KMS-11 (cell line): Measurements from ENCODE around the gene WAC.
"Not testable (repeated sequence)": the region's sequence is repeated elsewhere in the genome, so short reads cannot be mapped to it uniquely, and the experiment has no call there.

Source experiments
- H2AFZ ChIP-seq: fragments of 200-600 bp; sonication (generic); 2 replicates; pipeline ENCODE4 v1.6.1; 2016; ENCODE audit warnings: antibody characterized with exemption, mixed run types, low read depth
- H3K27ac ChIP-seq: fragments of 200-600 bp; sonication (generic); 2 replicates; pipeline ENCODE4 v1.6.1; 2016; ENCODE audit warnings: mild to moderate bottlenecking, mixed run types
- H3K27me3 ChIP-seq: fragments of 200-600 bp; sonication (generic); 2 replicates; pipeline ENCODE4 v1.6.1; 2017; ENCODE audit warnings: mild to moderate bottlenecking, low read depth, mixed run types, moderate library complexity; ENCODE audit not compliant: insufficient read depth
- H3K36me3 ChIP-seq: fragments of 200-600 bp; sonication (generic); 2 replicates; pipeline ENCODE4 v1.6.1; 2017; ENCODE audit warnings: mild to moderate bottlenecking, mixed run types; ENCODE audit not compliant: insufficient read depth
- H3K4me1 ChIP-seq: fragments of 200-600 bp; sonication (generic); 2 replicates; pipeline ENCODE4 v1.6.1; 2016; ENCODE audit warnings: mild to moderate bottlenecking, low read depth, mixed run types; ENCODE audit not compliant: poor library complexity, severe bottlenecking
- H3K4me2 ChIP-seq: fragments of 200-600 bp; sonication (generic); 2 replicates; pipeline ENCODE4 v1.7.0; 2016; ENCODE audit warnings: mild to moderate bottlenecking, mixed run types
- H3K4me3 ChIP-seq: fragments of 200-600 bp; sonication (generic); IDR thresholded peaks from 2 replicates; pipeline ENCODE4 v1.6.1; 2017; ENCODE audit warnings: low read depth, low read length, mixed read lengths; ENCODE audit not compliant: insufficient read depth
- H3K79me2 ChIP-seq: fragments of 200-600 bp; sonication (generic); 2 replicates; pipeline ENCODE4 v1.6.1; 2016; ENCODE audit warnings: low read depth, mixed run types; ENCODE audit not compliant: insufficient read depth
- H3K9ac ChIP-seq: fragments of 200-600 bp; sonication (generic); 2 replicates; pipeline ENCODE4 v1.6.1; 2016; ENCODE audit warnings: mild to moderate bottlenecking, mixed run types
- H4K20me1 ChIP-seq: fragments of 200-600 bp; sonication (generic); 2 replicates; pipeline ENCODE4 v1.6.1; 2016; ENCODE audit warnings: mild to moderate bottlenecking, mixed run types; ENCODE audit not compliant: insufficient read depth
- TF ChIP-seq, protein P1 (sequence below): fragments of 200-600 bp; sonication (generic); conservative IDR thresholded peaks from 2 replicates; pipeline ENCODE4 v1.6.1; 2017; ENCODE audit warnings: low read depth, mild to moderate bottlenecking, antibody characterized with exemption, low read length, moderate library complexity, mixed read lengths

WAC gene

DNA sequence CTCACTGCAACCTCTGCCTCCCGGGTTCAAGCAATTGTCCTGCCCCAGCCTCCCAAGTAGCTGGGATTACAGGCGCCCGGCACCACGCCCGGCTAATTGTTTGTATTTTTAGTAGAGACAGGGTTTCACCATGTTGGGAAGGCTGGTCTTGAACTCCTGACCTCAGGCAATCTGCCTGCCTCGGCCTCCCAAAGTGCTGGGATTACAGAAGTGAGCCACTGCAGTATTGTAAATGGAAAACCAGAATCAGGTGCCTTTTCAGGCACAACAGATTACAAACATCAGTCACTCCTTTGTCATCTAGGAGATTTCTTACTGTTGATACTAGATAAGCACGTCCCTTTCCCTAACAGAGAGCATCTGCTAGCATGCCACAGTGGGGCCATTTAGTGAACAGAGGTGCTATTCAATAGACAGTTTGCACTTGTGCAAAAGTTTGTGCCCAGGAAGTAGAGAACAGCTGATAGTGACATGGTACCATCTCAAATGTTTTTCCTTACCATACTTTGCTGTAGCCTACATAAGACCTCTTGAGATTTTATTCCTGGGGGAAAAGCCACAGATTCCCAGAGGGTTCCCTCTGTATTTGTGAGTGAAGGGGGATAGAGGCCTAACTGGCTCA lies 24.5 kb upstream of the WAC start:
- no peaks in the 10 kb centered on the region for H3K27me3 ChIP-seq
- H3K4me2 ChIP-seq = no peak overlapping the region
- no peaks in the 10 kb centered on the region for H3K36me3 ChIP-seq
- H2AFZ ChIP-seq = no peak overlapping the region
- no peaks in the 10 kb centered on the region for H4K20me1 ChIP-seq
- no peak overlapping the region for H3K9ac ChIP-seq
- no peak overlapping the region for H3K4me3 ChIP-seq
- TF ChIP-seq, protein P1, sequence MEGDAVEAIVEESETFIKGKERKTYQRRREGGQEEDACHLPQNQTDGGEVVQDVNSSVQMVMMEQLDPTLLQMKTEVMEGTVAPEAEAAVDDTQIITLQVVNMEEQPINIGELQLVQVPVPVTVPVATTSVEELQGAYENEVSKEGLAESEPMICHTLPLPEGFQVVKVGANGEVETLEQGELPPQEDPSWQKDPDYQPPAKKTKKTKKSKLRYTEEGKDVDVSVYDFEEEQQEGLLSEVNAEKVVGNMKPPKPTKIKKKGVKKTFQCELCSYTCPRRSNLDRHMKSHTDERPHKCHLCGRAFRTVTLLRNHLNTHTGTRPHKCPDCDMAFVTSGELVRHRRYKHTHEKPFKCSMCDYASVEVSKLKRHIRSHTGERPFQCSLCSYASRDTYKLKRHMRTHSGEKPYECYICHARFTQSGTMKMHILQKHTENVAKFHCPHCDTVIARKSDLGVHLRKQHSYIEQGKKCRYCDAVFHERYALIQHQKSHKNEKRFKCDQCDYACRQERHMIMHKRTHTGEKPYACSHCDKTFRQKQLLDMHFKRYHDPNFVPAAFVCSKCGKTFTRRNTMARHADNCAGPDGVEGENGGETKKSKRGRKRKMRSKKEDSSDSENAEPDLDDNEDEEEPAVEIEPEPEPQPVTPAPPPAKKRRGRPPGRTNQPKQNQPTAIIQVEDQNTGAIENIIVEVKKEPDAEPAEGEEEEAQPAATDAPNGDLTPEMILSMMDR = no peak
- H3K79me2 ChIP-seq = no peaks in the 10 kb centered on the region
- H3K4me1 ChIP-seq = peaks cover 9% of the 10 kb centered on the region
- H3K27ac ChIP-seq = no peak overlapping the region

DNA sequence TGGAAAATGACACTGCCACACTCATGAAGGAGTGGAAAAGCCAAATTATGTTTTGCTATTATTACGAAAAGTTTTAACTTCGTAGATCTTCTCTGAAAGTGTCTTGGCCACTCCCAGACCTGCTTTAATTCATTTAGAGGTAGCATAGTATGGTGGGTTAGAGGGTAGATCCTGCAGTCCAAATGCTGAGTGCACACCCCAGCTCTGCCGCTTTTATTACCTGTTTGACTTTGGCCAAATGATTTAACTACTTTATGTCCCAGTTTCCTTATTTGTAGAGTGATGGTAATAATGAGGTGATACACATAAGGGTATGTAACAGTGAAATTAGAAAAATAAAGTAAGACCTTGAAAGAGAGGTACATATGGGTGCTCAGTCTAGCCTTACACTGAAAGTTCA lies 23.6 kb upstream of the WAC start:
- H3K36me3 ChIP-seq = no peaks in the 10 kb centered on the region
- no peak overlapping the region for H3K9ac ChIP-seq
- H3K4me3 ChIP-seq = no peak overlapping the region
- no peaks in the 10 kb centered on the region for H3K79me2 ChIP-seq
- TF ChIP-seq, protein P1 = no peak
- no peaks in the 10 kb centered on the region for H4K20me1 ChIP-seq
- no peak overlapping the region for H3K27ac ChIP-seq
- peaks cover 9% of the 10 kb centered on the region for H3K4me1 ChIP-seq
- H2AFZ ChIP-seq = no peak overlapping the region
- H3K4me2 ChIP-seq = no peak overlapping the region
- H3K27me3 ChIP-seq = no peaks in the 10 kb centered on the region

DNA sequence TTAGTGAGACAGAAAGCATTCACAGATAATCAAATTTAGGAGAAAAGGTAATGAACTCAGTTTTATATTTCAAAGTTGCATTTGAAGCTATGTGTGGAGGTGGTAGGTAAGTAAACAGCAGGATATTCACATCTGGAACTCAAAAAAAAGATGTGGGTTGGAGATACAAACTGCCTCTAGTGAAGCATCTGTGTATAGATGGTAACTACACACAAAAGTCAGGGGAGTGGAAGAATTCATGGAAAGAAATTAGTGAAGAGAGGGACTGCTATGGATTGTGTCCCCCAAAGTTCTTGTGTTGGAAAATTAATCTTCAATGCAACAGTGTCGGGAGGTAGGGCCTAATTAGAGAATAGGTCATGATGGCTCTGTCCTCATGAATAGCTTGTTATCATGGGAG lies 18.3 kb upstream of the WAC start:
- Histone ChIP-seq H3K4me1 (no peaks in the 10 kb centered on the region), H3K79me2 (no peaks in the 10 kb centered on the region), H4K20me1 (no peaks in the 10 kb centered on the region), H3K4me3 (no peak overlapping the region), H3K27ac (no peak overlapping the region), H2AFZ (no peak overlapping the region), H3K27me3 (no peaks in the 10 kb centered on the region), H3K4me2 (no peak overlapping the region), H3K36me3 (no peaks in the 10 kb centered on the region), H3K9ac (no peak overlapping the region)
- TF ChIP-seq, protein P1 = no peak

DNA sequence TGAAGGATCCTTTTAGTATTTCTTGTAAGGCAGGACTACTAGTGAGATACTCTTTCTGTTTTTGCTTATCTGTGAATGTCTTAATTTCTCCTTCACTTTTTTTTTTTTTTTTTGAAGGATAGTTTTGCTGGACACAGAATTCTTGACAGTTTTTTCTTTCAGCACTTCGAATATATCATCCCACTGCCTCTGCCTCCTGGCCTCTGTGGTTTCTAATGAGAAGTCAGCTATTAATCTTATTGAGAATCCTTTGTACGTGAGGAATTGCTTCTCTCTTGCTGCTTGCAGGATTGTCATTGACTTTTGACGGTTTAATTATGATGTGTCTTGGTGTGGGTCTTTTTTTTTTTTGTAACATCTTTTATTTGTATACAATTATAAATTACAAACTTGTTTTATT lies 12.6 kb upstream of the WAC start:
- Histone ChIP-seq H3K4me2 (no peak overlapping the region), H3K36me3 (peaks cover 6% of the 10 kb centered on the region; the same call in 1 of the 2 replicates), H3K79me2 (no peaks in the 10 kb centered on the region), H2AFZ (no peak overlapping the region), H3K27ac (no peak overlapping the region), H3K4me3 (no peak overlapping the region), H3K27me3 (no peaks in the 10 kb centered on the region), H3K4me1 (no peaks in the 10 kb centered on the region), H3K9ac (no peak overlapping the region), H4K20me1 (no peaks in the 10 kb centered on the region)
- TF ChIP-seq, protein P1 = no peak

DNA sequence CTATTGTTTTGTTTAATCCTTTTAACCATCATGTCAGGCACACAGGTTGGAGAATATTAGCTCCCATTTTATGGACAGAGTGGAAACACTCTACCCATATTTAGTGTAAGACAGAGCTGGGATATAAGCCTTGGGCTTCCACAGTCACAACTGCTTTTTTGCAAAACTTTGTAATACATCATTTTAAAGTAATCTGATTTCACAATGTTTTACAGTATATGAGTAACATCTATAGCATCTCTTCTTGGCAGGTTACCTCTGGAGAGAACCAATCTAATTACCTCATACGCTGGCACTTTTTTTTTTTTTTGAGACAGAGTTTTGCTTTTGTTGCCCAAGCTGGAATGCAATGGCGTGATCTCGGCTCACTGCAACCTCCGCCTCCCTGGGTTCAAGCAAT lies 12.1 kb upstream of the WAC start:
- not testable (repeated sequence) for H4K20me1 ChIP-seq, H2AFZ ChIP-seq

DNA sequence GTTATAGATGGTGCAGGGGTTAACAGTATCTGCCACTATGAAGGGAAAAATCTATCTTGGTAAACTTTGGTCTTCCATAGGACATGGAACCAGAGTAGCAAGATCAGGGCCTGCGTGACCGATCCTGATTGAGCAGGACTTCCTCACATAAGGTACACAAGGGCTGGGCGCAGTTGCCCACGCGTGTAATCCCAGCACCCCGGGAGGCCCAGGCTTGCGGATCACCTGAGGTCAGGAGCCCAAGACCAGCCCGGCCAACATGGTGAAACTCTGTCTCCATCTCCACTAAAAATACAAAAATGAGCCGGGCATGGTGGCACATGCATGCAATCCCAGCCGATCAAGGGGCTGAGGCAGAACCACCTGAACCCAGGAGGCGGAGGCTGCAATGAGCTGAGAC lies 11.0 kb upstream of the WAC start:
- H2AFZ ChIP-seq, H3K4me3 ChIP-seq, H3K4me1 ChIP-seq, H3K79me2 ChIP-seq, H4K20me1 ChIP-seq, H3K4me2 ChIP-seq, H3K9ac ChIP-seq, H3K27me3 ChIP-seq, H3K27ac ChIP-seq, H3K36me3 ChIP-seq: not testable (repeated sequence)

More for the DNA sequence above, 12.1 kb upstream of the WAC start:
- H3K4me1 ChIP-seq, H3K36me3 ChIP-seq, H3K27me3 ChIP-seq, H3K79me2 ChIP-seq, H3K4me2 ChIP-seq, H3K4me3 ChIP-seq, H3K9ac ChIP-seq, H3K27ac ChIP-seq: not testable (repeated sequence)
